ENCODE measurements around the gene ARHGAP4.

ARHGAP4 gene

DNA sequence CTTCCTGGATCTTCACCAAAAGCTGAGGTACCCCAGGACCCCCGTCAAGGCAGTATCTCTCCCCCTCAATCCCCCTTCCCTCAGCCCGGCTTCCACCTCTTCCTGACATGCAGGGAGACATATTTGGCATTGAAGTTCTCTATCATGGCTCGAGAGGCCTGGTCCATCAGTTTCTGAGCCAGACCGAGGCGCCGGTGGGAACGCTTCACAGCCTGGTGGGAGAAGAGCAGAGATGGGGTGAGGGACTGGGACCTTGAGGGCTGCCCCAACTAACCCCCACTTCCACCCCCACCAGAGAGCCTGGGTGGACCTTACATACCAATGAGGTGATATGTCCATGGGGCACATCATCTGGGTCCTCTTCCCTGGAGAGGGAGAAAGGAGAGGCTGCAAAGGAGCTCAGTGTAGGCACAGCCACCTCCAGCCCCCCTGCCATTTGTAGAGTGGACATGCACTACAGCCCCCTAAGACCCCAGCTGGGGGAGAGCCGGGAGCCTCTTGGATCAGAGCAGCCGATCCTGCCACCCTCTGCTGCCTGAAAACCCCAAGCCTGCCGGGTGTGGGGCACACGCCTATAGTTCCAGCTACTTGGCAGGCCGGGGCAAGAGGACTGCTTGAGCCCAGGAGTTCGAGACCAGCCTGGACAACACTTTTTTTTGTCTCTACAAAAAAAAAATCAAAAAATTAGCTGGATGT lies 6.3 kb upstream of the ARHGAP4 start:
- TF ChIP-seq POLR2AphosphoS5 (IDR thresholded peaks at IDR 0.05; ENCODE audit: low read depth), result no peak
- TF ChIP-seq, protein P1, sequence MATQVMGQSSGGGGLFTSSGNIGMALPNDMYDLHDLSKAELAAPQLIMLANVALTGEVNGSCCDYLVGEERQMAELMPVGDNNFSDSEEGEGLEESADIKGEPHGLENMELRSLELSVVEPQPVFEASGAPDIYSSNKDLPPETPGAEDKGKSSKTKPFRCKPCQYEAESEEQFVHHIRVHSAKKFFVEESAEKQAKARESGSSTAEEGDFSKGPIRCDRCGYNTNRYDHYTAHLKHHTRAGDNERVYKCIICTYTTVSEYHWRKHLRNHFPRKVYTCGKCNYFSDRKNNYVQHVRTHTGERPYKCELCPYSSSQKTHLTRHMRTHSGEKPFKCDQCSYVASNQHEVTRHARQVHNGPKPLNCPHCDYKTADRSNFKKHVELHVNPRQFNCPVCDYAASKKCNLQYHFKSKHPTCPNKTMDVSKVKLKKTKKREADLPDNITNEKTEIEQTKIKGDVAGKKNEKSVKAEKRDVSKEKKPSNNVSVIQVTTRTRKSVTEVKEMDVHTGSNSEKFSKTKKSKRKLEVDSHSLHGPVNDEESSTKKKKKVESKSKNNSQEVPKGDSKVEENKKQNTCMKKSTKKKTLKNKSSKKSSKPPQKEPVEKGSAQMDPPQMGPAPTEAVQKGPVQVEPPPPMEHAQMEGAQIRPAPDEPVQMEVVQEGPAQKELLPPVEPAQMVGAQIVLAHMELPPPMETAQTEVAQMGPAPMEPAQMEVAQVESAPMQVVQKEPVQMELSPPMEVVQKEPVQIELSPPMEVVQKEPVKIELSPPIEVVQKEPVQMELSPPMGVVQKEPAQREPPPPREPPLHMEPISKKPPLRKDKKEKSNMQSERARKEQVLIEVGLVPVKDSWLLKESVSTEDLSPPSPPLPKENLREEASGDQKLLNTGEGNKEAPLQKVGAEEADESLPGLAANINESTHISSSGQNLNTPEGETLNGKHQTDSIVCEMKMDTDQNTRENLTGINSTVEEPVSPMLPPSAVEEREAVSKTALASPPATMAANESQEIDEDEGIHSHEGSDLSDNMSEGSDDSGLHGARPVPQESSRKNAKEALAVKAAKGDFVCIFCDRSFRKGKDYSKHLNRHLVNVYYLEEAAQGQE (IDR thresholded peaks at IDR 0.05; ENCODE audit: insufficient replicate concordance, low read depth), result no peak
- no peak for TF ChIP-seq SPI1 (IDR thresholded peaks at IDR 0.05; ENCODE audit: borderline replicate concordance, low read depth)
- no peak for TF ChIP-seq GABPA (IDR thresholded peaks at IDR 0.05; ENCODE audit: low read depth)
- no peak overlapping the region for H3K4me3 ChIP-seq (replicated peaks; ENCODE audit: insufficient read depth, low read length)
- H3K27me3 ChIP-seq (ENCODE audit: insufficient read depth, poor library complexity, severe bottlenecking), result no peaks in the 10 kb centered on the region
- H3K27ac ChIP-seq (replicated peaks), result no peak overlapping the region
- DNase-seq (ENCODE audit: low read depth in 1 of 2, low spot score in 1 of 2), result no peak

DNA sequence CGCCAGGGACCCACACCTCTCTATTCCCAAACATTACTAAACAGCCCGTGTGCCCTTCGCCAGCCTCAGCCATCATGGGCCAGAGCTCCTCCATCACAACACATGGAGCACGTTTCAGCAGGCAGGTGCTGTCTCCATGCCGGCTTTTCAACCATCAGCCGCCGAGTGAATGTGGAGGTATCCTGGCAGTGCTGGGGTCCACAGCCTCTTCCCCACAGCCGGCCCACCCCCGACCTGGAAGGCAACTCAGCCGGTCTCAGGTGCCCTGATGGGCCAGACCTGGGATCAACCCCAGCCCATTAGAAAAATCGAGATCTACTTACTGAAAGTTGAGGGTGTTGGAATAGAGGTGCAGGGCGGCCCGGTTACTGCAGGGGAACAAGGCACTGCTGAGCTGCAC lies 5.7 kb upstream of the ARHGAP4 start:
- DNase-seq (ENCODE audit: low read depth in 1 of 2, low spot score in 1 of 2), result no peak
- TF ChIP-seq SPI1 (IDR thresholded peaks at IDR 0.05; ENCODE audit: borderline replicate concordance, low read depth), result no peak
- TF ChIP-seq GABPA (IDR thresholded peaks at IDR 0.05; ENCODE audit: low read depth), result no peak
- TF ChIP-seq, protein P1 (IDR thresholded peaks at IDR 0.05; ENCODE audit: insufficient replicate concordance, low read depth), result no peak
- TF ChIP-seq, protein P2, sequence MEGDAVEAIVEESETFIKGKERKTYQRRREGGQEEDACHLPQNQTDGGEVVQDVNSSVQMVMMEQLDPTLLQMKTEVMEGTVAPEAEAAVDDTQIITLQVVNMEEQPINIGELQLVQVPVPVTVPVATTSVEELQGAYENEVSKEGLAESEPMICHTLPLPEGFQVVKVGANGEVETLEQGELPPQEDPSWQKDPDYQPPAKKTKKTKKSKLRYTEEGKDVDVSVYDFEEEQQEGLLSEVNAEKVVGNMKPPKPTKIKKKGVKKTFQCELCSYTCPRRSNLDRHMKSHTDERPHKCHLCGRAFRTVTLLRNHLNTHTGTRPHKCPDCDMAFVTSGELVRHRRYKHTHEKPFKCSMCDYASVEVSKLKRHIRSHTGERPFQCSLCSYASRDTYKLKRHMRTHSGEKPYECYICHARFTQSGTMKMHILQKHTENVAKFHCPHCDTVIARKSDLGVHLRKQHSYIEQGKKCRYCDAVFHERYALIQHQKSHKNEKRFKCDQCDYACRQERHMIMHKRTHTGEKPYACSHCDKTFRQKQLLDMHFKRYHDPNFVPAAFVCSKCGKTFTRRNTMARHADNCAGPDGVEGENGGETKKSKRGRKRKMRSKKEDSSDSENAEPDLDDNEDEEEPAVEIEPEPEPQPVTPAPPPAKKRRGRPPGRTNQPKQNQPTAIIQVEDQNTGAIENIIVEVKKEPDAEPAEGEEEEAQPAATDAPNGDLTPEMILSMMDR (IDR thresholded peaks at IDR 0.05; ENCODE audit: insufficient read depth, low read length), result no peak
- no peak for TF ChIP-seq POLR2AphosphoS5 (IDR thresholded peaks at IDR 0.05; ENCODE audit: low read depth)
- Histone ChIP-seq H3K27me3 (ENCODE audit: insufficient read depth, poor library complexity, severe bottlenecking) (no peaks in the 10 kb centered on the region), H3K27ac (replicated peaks) (0 out of 2 replicates have a peak overlapping the region, but pooled peaks have one; percentile 1), H3K4me3 (replicated peaks; ENCODE audit: insufficient read depth, low read length) (no peak overlapping the region)

DNA sequence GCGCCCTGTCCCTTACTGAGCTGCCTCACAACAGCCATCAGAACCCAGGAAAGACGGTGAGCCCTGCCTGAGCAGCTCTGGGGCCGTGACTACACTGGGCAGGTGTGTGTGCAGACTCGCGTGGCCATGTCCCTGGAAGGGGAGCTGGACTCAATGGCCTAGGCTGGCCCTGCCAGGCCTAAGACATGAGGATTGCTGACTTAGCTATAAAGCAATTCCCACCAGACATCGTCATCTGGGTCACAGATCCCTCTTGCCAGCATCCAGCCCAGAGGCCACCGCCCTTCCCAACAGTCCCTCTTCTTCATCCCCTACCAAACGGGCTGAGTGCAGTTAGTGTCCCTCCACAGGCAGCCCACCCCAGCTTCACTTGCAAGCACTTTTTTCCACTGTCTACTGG lies 5.1 kb upstream of the ARHGAP4 start:
- no peak for DNase-seq (ENCODE audit: low read depth in 1 of 2, low spot score in 1 of 2)
- TF ChIP-seq, protein P2 (IDR thresholded peaks at IDR 0.05; ENCODE audit: insufficient read depth, low read length), result no peak
- TF ChIP-seq GABPA (IDR thresholded peaks at IDR 0.05; ENCODE audit: low read depth), result no peak
- TF ChIP-seq, protein P1 (IDR thresholded peaks at IDR 0.05; ENCODE audit: insufficient replicate concordance, low read depth), result no peak
- no peak for TF ChIP-seq SPI1 (IDR thresholded peaks at IDR 0.05; ENCODE audit: borderline replicate concordance, low read depth)
- no peak for TF ChIP-seq POLR2AphosphoS5 (IDR thresholded peaks at IDR 0.05; ENCODE audit: low read depth)
- Histone ChIP-seq H3K27ac (replicated peaks) (0 out of 2 replicates have a peak overlapping the region, but pooled peaks have one; percentile 1), H3K27me3 (ENCODE audit: insufficient read depth, poor library complexity, severe bottlenecking) (no peaks in the 10 kb centered on the region), H3K4me3 (replicated peaks; ENCODE audit: insufficient read depth, low read length) (no peak overlapping the region)
